Dermis microvascular lymphatic vessel endothelial cell (primary cell): ENCODE data around the gene CHFR. TPM values are rescaled to one million over a fixed set of nuclear protein-coding genes. Genes with fewer than 3 reads are reported as not detected.
A peak's percentile ranks its signal among the peaks of the same experiment; 100 is the strongest.
"Not testable (repeated sequence)": the region's sequence is repeated elsewhere in the genome, so short reads cannot be mapped to it uniquely, and the experiment has no call there.

ENCODE experiments used
- DNase-seq, 2 donors: peaks; one replicate each; pipeline versions ENCODE4 v3.0.0 to v3.0.0-alpha.2; 2010; ENCODE audit warnings: low read depth in 2 of 2
- total RNA-seq: library from RNA; depleted of rRNA; stranded (reverse); fragments of >200 nt; gene quantifications from 2 replicates; pipeline ENCODE4 v1.2.1, GENCODE V29; 2014

Gene CHFR, protein sequence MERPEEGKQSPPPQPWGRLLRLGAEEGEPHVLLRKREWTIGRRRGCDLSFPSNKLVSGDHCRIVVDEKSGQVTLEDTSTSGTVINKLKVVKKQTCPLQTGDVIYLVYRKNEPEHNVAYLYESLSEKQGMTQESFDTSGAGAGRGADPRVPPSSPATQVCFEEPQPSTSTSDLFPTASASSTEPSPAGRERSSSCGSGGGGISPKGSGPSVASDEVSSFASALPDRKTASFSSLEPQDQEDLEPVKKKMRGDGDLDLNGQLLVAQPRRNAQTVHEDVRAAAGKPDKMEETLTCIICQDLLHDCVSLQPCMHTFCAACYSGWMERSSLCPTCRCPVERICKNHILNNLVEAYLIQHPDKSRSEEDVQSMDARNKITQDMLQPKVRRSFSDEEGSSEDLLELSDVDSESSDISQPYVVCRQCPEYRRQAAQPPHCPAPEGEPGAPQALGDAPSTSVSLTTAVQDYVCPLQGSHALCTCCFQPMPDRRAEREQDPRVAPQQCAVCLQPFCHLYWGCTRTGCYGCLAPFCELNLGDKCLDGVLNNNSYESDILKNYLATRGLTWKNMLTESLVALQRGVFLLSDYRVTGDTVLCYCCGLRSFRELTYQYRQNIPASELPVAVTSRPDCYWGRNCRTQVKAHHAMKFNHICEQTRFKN
- 32.6 and 38.3 TPM in 2 replicates for total RNA-seq

DNA sequence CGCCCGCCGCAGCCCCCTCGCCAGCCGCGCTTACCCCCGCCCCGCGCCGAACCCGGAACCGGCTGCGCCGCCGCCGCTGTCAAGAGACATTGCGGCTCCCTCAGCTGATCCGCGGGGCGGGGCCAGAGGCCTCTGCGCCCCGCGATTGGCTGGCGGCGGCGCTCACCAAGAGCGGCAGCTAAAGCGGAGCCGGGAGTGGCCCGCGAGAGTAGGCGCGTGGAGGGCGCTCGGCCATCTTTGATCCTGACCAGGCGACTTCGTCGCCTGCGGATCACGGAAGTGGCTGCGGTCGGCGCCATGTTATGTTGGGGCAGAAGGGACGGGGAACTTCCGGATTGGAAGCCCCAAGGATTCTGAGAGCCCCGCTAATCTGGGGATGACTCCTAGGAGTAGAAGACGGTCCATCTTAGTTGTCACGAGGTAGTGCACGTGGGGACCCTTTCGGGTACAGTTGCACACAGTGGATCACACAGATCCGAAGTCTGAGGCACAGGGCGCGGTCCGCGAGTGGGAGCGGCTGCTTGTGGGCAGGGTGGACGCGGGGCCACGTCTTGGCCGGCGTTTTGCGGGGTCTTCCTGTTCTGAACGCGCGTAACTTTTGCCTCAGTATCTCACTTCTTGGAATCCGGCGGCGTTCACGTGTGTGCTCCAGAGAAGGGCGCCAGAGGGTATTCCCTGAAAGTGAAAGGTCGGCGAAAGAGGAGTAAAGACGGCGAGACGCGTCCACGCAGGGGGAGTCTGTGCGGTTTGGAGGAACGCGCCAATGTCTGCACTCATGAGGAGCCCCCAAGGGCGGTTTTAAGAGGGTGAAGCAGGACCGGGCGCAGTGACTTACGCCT is at the start of gene CHFR:
Gene CHFR (minus strand): TSS at position 93 of the 839 bp plus-strand sequence. CDS start 277 bp downstream, outside the sequence.
- DNase-seq: peak; percentile 93 to 98

DNA sequence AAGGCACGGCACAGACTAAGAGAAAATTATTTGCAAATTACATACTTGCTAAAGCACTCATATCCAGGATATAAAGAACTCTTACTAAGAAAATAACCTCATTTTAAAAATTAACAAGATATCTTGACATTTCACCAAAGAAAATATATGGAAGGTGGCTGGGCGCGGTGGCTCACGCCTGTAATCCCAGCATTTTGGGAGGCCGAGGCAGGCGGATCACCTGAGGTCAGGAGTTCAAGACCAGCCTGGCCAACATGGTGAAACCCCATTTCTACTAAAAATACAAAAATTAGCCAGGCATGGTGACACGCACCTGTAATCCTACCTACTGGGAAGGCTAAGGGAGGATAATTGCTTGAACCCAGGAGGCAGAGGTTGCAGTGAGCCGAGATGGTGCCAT is 49.5 kb upstream of the CHFR start:
- not testable (repeated sequence) for DNase-seq

DNA sequence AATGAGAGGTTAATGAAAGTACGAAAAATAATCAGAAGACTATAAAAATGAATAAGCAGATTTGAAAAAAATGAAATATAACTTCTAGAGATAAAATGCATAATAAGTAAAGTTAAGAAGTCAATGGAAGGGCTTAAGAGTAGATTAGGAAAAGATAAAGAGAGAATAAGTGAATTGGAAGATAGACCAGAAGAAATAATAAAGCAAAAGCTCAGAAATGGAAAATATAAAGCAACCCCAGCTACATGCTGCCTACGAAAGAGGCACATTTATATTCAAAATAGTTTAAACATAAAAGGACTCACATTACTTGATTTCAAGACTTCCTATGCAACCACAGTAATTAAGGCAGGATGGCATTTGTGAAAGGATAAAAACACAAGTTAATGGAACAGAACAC is 48.8 kb upstream of the CHFR start:
- no peak for DNase-seq

DNA sequence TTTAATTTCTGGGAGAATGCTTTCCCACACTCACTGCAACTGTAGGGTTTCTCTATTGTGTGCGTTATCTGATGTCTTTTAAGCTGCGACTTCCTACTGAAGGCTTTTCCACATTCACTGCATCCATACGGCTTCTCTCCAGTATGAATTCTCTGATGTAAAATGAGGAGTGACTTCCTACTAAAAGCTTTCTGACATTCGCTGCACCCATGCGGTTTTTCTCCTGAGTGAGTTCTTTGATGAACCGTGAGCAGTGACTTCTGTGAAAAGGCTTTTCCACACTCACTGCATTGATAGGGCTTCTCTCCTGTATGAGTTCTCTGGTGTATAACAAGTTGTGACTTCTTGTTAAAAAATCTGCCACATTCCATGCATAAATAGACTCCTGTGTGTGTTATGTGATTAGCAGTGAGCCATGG is 39.0 kb upstream of the CHFR start:
- DNase-seq: no peak

DNA sequence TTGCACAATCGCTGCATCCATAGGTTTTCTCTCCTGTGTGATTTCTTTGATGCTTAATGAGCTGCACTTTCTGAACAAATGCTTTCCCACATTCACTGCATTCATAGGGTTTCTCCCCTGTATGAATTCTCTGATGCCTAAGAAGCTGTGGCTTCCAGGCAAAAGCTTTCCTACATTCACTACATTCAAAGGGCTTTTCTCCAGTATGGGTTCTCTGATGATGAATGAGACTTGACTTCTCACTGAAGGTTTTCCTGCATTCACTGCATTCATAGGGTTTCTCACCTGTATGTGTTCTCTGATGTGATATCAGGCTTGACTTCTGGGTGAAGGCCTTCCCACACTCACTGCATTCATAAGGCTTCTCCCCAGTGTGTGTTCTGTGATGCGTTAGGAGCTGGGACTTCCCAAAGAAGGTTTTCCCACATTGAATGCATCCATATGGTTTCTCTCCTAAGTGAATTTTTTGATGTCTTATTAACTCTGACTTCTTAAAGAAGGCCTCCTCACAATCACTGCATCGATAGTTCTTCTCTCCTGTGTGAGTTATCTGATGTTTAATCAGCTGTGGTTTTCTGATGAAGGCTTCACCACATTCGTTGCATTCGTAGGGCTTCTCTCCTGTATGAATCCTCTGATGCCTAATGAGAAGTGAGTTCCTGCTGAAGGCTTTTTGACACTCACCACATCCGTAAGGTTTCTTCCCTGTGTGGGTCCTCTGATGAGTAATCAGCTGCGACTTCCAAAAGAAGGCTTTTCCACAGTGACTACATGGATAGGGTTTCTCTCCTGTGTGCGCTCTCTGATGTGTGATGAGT is 38.4 kb upstream of the CHFR start:
- DNase-seq: no peak

DNA sequence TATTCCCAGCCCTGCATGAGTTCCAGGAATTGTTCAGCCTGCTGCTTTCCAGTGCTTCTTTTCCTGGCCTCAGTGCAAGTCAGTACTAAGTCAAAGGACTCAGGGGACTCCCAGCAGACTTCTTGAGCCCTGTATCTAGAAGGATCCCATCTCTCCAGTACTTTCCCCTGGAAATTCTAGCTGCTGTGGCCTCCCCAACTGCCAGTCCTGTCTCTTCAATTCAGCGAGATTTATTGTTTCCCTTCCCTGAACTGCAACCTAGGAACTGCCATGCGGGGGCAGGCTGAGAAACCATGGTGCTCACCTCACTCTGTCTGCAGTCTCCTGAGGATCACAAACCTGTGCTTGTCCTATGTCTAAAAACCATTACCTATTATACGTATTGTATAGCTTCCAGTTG is 37.0 kb upstream of the CHFR start:
- no peak for DNase-seq

DNA sequence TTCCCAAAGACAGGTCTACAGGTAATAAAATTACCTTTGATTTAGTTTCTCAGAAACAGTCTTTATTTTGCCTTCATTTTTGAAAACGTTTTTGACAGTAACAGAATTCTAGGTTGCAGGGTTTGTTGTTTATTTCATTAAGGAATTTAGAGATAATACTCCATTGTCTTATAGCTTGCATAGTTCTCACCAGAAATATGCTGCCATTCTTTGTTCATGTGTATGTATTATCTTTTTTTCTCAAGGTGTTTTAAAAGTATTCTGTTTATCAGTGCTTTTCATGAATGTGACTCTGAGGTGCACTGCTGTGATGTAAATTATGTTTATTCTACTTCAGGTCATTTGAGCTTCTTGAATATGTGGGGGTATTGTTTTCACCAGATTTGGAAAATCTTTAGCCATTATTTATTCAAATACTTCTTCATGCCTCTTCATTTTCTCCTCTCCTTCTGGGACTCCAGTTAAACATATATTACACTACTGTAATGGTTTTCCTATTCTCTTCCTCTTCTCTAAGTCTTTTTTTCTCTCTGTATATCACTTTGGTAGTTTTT is 36.0 kb upstream of the CHFR start:
- no peak for DNase-seq

DNA sequence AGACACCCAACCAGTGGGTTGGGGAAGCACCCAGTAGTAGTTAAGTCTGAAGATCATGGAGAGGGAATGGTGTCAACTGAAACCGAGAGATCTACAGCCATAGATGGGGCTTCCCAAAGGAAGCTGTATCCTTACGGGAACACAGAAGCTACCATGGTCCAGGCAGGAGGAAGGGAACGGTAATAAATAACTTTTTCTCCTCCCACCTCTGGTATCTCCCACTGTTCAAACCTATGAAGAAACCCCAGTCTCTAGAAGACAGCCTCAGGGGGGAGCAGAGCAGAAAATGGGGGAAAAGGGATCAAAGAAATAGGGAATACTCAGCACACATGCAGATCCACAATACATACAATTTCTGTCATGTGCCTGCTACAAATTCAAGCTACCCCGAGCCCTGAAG is 35.3 kb upstream of the CHFR start:
- DNase-seq: no peak

DNA sequence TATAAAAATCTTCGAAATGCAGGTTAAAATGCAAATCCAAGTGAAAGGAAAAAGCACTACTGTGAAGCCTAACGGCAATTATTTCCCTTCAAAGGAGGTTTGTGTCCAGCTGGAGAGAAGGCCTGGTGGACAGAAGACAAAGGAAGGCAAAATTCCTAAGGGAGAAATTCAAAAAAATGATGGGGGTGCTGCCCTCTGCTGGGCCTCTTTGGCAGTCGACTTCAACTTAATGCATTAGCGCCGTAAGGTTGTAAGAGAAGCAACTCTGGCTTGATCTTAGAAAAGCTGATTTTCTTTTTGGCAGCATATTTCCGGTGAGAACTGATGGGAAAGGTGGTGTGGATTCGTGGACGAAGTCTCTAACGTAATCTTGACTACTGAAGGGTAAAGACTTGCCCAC is 34.3 kb upstream of the CHFR start:
- DNase-seq: no peak

DNA sequence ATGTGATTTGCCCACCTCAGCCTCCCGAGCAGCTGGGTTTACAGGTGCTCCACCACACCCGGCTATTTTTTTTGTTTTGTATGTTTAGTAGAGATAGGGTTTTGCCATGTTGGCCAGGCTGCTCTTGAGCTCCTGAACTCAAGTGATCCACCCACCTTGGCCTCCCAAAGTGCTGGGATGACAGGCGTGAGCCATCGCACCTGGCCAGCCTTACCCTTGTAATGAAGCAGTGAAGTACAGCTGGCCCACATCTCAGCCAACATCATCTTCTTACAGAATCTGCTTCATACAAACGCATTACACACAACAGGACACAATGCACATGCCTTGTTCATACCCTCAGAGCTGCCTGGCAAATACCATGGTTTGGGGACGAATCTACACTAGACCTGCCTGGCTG is 31.3 kb upstream of the CHFR start:
- no peak for DNase-seq

DNA sequence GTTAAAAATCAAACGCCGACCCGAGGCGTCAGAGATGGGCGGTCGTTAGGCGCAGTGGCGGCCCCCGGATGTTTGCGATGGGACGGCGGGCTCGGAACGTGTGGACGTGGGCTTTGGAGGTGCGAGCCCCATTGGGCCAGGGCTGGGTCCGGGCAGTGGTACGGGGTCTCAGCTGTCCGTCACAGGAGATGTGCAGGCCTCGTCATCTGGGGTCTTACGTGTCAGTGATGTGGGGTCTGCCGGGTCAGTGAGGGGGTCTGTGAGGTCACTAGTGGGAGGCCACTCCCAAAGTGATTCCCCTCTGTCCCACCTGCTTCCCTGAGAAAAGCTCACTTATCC is 21.6 kb upstream of the CHFR start:
- no peak for DNase-seq

DNA sequence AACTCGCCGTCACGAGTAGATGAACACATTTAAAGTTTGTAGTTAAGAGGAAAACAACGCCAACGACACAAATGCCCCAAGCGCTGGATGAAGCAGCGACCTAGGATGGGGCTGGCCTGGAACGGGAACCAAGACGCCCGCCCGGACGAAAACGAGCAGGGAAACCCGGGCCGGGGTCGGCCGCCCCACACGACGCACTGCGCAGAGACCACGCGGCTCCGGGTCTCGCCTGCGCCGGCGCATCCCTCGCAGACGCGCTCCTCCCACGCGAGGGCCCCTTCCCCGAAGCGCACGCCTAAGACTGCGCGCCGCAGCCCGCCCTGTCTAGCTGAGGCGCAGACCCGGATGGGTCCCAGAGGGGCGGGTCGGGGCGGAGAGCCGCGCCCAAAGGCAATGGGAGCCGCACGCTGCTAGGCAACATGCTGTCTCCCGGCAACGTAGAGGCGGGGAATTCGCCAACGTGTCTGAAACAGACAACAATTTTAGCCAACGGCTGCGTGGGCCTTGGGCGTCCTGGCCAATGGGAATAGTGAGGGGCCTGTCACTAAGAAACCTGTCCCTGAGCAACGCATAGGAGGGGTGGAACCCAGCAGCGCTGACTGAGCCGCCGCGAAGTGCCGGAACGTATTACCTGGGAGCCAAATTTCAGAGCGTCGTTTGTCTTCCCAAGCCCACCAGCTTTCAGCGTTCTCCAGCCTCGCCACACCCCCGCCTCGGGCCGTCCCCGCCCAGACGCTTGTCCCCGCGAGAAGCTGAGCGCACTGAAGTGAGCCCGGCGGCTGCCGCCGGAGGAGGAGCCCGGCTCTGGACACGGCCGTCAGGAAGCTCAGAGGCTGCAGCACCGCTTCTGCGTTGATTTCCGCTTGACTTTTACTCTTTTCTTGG is 21.0 kb upstream of the CHFR start:
- DNase-seq: peak; percentile 93 to 97

DNA sequence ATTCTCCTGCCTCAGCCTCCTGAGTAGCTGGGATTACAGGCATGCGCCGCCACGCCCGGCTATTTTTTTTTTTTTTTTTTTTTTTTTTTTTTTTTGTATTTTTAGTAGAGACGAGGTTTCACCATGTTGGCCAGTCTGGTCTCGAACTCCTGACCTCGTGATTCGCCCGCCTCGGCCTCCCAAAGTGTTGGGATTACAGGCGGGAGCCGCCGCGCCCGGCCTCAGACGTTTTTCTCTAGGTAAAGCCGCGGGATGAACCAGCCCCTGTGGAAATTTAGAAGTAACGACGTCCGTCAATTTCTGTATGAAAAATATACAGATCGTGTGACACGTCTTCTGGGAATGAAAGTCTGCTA is 20.4 kb upstream of the CHFR start:
- not testable (repeated sequence) for DNase-seq

DNA sequence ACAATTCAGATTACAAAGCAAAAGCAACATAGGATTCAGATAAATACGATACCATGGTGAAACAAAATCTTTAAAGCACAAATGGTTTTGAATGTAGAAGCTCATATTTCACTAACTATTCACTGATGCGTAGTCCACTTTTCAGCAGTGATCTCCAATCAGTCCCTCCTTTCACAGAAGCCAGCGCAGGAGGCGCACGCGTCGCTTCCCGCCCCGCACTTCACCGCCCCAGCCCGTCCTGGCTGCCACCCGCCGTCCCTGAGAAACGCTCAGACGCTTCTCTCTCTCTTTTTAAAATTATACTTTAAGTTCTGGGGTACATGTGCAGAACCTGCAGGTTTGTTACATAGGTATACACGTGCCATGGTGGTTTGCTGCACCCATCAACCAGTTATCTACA is 19.8 kb upstream of the CHFR start:
- no peak for DNase-seq

DNA sequence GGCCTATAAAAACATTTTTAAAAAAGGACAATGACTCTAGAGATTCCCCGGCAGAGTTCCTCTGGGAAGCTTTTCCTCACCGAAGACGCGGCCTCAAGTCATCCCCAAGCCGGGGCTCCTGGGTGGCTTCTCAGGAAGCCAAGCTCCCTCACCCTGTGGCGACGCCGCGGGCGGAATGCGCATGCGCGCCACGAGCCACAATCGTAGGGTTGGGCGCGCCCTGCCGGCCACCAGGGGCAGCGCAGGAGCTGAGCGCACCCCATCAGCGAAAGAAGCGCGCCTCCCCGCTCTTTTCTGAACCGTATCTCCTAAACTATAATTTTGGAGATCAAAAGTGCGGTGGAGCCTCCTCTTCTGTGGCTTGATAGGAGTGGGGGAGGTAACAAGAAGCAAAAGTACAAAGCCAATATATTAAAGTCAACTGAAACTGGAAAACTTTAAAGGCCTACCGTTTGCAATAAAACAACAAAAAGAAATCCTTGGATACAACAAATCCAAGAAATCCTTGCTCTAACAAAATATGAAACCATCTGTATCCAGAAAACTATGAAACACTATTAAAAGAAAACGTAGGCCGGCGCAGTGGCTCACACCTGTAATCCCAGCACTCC is 17.4 kb upstream of the CHFR start:
- peak; percentile 16 to 59 for DNase-seq

DNA sequence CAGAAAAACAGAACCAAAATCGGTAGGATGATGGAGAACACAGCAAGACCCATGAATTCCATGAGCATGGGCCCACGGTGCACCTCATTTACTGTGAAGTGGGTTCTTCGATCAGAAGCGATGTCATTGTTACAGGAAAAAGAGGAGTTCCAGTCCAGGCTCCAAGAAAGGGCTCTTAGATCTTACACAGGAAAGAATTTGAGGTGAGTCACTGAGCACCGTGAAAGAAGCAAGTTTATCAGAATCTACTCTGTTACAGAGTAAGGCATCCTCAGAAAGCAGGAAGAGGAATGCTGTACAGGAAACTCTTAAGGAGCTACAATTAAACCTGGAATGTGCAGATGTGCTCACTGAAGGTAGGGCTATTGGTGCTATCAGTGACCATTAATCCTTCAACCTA is 11.6 kb upstream of the CHFR start:
- peak in 1 of 2 donors; percentile 30 for DNase-seq

DNA sequence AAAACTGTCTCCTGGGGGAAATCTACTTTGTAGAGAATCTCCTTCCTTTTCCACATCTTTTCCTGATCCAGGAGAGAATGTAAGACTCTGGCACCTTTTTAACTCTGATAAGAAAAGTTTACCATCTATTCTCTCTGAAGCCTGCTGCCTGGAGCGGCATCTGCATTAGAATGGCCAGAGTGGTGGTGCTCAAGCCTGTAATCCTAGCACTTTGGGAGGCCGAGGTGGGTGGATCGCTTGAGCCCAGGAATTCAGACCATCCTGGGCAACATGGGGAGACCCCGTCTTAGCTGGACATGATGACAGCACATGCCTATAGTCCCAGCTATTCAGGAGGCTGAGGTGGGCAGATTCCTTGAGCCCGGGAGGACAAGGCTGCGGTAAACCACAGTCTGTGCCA is 1.4 kb upstream of the CHFR start:
- no peak for DNase-seq

DNA sequence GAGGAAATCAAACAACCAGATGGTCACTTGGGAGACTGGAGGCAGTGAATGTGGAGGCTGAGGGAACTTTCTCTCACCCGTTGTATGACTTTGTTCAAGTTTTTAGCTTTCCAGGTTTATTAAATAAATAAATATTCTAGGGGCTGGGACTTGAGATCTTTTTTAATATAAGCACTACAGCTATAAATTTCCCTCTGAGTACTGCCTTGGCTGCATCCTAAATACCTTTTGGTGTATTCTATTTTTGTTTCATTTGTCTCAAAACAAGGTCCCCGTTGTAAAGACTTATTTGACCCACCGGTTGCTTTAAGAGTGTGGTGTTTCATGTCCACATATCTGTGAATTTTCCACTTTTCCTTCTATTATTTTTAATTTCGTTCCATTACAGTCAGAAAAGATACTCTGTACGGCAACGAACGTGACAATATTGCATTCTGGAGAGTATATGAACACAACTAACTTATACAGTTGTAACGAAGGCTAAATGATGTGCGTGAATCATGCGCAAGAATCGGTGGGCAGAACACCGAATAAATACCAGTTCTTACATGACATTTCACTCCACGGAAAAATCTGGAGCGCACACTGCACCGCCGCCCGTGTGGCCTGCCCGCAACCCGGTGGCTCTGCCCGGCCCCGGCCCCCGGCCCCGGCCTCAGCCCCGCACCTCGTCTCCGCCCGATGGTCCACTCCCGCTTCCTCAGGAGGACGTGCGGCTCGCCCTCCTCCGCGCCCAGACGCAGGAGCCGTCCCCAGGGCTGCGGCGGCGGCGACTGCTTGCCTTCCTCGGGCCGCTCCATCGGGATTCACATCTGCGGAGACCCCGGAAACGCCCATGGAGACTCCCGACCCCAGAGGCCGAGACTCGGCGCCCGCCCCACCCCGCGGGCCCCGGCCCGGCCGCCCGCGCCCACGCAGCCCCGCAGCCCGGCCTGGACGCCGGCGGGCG is 602 bp downstream of the CHFR start:
- DNase-seq: peak in 1 of 2 donors; percentile 16

DNA sequence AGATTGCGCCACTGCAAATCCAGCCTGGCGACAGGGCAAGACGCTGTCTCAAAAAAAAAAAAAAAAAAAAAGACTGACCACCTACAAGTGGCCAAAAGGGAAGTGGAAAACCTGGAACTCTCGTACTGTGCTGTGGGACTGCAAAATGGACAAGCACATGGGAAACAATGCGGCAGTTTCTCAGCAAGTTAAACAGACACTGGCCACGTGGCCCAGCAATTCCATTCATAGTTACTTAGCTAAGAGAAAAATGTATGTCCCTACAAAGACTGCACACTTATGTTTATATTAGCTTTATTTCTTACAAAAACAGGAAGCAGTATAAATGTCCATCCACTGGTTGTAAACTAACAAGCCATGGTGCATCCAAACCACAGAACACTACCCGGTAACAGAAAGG is 5.6 kb downstream of the CHFR start:
- peak in 1 of 2 donors; percentile 70 for DNase-seq
